ENCODE data around the gene EFCAB6. TPM values are rescaled to one million over a fixed set of nuclear protein-coding genes. Genes with fewer than 3 reads are reported as not detected.

EFCAB6 gene
- total and polyA plus RNA-seq, 4 donors: 1.7 to 15.4 (median 7.6) TPM

- Histone ChIP-seq H3K36me3 (ENCODE audit: control insufficient read depth in 4 of 4, insufficient read depth in 4 of 4, low read length in 4 of 4) (no peaks in the 10 kb centered on the region), H3K27ac (ENCODE audit: low read depth in 1 of 2, low read length in 1 of 2) (no peak overlapping the region), H3K9ac (ENCODE audit: insufficient read depth in 1 of 2, low read length in 2 of 2) (no peak overlapping the region), H3K9me3 (ENCODE audit: control insufficient read depth in 4 of 4, insufficient read depth in 3 of 4, low read length in 3 of 4) (peaks cover 0 to 2% (median 0%) of the 10 kb centered on the region in 4 donors), H3K4me1 (ENCODE audit: control insufficient read depth in 5 of 5, insufficient read depth in 5 of 5, low read length in 5 of 5) (peaks cover 0 to 32% (median 12%) of the 10 kb centered on the region in 5 donors), H3K4me3 (no peak overlapping the region), H3K27me3 (ENCODE audit: control insufficient read depth in 3 of 3, insufficient read depth in 3 of 3, low read length in 2 of 3) (peaks cover 0 to 12% (median 0%) of the 10 kb centered on the region in 3 donors)
- ATAC-seq (ENCODE audit: insufficient read depth, low FRiP score) (no peak), DNase-seq (no peak)
- WGBS, 2 donors: 87 to 92% methylated on average over 18 of the region's 18 CpGs
- TF ChIP-seq, protein P1, sequence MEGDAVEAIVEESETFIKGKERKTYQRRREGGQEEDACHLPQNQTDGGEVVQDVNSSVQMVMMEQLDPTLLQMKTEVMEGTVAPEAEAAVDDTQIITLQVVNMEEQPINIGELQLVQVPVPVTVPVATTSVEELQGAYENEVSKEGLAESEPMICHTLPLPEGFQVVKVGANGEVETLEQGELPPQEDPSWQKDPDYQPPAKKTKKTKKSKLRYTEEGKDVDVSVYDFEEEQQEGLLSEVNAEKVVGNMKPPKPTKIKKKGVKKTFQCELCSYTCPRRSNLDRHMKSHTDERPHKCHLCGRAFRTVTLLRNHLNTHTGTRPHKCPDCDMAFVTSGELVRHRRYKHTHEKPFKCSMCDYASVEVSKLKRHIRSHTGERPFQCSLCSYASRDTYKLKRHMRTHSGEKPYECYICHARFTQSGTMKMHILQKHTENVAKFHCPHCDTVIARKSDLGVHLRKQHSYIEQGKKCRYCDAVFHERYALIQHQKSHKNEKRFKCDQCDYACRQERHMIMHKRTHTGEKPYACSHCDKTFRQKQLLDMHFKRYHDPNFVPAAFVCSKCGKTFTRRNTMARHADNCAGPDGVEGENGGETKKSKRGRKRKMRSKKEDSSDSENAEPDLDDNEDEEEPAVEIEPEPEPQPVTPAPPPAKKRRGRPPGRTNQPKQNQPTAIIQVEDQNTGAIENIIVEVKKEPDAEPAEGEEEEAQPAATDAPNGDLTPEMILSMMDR (IDR thresholded peaks at IDR 0.05; ENCODE audit: control extremely low read depth, extremely low read depth): no peak
These were observed 20.5 kb upstream of the EFCAB6 start for GRCh38 chr22:43832393-43833265.

- 91 to 92% methylated on average over 33 of the region's 33 CpGs for WGBS, 2 donors
- no peak overlapping the region for H3K27ac ChIP-seq (ENCODE audit: low read depth in 1 of 2, low read length in 1 of 2)
- ATAC-seq (ENCODE audit: insufficient read depth, low FRiP score) (no peak), DNase-seq (no peak)
- H3K36me3 ChIP-seq (ENCODE audit: control insufficient read depth in 4 of 4, insufficient read depth in 4 of 4, low read length in 4 of 4): no peaks in the 10 kb centered on the region
- no peak overlapping the region for H3K4me3 ChIP-seq
- TF ChIP-seq, protein P1 (IDR thresholded peaks at IDR 0.05; ENCODE audit: control extremely low read depth, extremely low read depth): no peak
- H3K9ac ChIP-seq (ENCODE audit: insufficient read depth in 1 of 2, low read length in 2 of 2): no peak overlapping the region
- peaks cover 0 to 12% (median 0%) of the 10 kb centered on the region in 3 donors for H3K27me3 ChIP-seq (ENCODE audit: control insufficient read depth in 3 of 3, insufficient read depth in 3 of 3, low read length in 2 of 3)
- H3K9me3 ChIP-seq (ENCODE audit: control insufficient read depth in 4 of 4, insufficient read depth in 3 of 4, low read length in 3 of 4): peaks cover 0 to 2% (median 0%) of the 10 kb centered on the region in 4 donors
- peaks cover 0 to 34% (median 12%) of the 10 kb centered on the region in 5 donors for H3K4me1 ChIP-seq (ENCODE audit: control insufficient read depth in 5 of 5, insufficient read depth in 5 of 5, low read length in 5 of 5)
These were observed 19.7 kb upstream of the EFCAB6 start for GRCh38 chr22:43831561-43832392.

DNA sequence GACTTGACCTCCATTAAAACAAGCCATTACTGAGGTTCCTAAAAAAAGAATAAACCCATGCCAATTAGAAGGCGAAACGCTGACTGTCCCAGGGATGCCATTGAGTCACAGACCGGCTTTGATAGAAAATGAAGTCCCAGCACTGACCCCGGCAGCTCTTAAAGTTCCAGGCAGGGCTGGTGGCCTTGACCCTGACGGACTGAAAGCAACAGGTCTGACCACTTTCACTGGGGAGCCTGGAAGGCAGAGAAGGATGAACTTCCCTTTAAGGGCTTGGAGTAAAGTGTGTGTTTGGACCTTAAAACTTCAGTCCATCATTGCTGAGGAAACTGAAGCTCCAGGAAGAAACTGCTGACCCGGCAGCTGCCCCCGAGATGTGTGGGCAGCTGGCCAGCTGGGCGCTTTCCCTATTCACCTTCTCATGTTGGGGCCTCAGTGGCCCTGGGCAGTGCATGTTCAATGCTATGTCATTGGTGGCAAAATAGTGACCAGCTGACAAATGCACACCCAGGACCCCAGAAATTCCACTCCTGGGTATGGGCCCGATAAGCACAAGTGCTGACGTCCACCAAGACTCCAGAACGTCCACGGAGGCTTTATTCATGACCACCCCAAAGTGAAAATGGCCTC, 18.9 kb upstream of the EFCAB6 start:
- TF ChIP-seq, protein P1 (IDR thresholded peaks at IDR 0.05; ENCODE audit: control extremely low read depth, extremely low read depth): no peak
- Histone ChIP-seq H3K27ac (ENCODE audit: low read depth in 1 of 2, low read length in 1 of 2) (no peak overlapping the region), H3K4me3 (no peak overlapping the region), H3K27me3 (ENCODE audit: control insufficient read depth in 3 of 3, insufficient read depth in 3 of 3, low read length in 2 of 3) (peaks cover 0 to 12% (median 0%) of the 10 kb centered on the region in 3 donors), H3K9me3 (ENCODE audit: control insufficient read depth in 4 of 4, insufficient read depth in 3 of 4, low read length in 3 of 4) (no peaks in the 10 kb centered on the region), H3K36me3 (ENCODE audit: control insufficient read depth in 4 of 4, insufficient read depth in 4 of 4, low read length in 4 of 4) (no peaks in the 10 kb centered on the region), H3K9ac (ENCODE audit: insufficient read depth in 1 of 2, low read length in 2 of 2) (no peak overlapping the region), H3K4me1 (ENCODE audit: control insufficient read depth in 5 of 5, insufficient read depth in 5 of 5, low read length in 5 of 5) (peaks cover 0 to 42% (median 12%) of the 10 kb centered on the region in 5 donors)
- ATAC-seq (ENCODE audit: insufficient read depth, low FRiP score) (no peak), DNase-seq (no peak)
- 65 to 84% methylated on average over 12 of the region's 12 CpGs for WGBS, 2 donors
